Breast epithelium (tissue), 4 donors: ENCODE results near the gene PDE4D. TPM values are rescaled to one million over a fixed set of nuclear protein-coding genes. Genes with fewer than 3 reads are reported as not detected.

Source experiments
- DNase-seq, 2 donors: peaks; one replicate each; pipeline ENCODE4 v3.0.0-alpha.2; 2019; ENCODE audit warnings: low spot score in 2 of 2
- H3K27ac ChIP-seq, 2 donors: fragments of 200-600 bp; sonication (generic) in 1 of 2; one replicate each; pipeline ENCODE4 v1.5.1; 2016 to 2019; ENCODE audit warnings: mild to moderate bottlenecking in 1 of 2
- H3K27me3 ChIP-seq, 2 donors: fragments of 200-600 bp; sonication (generic) in 1 of 2; one replicate each; pipeline versions ENCODE4 v1.5.1 to v1.6.0; 2017 to 2019; ENCODE audit warnings: control low read depth in 1 of 2, mild to moderate bottlenecking in 1 of 2
- H3K36me3 ChIP-seq: fragments of 200-600 bp; one replicate; pipeline ENCODE4 v1.5.1; 2019
- H3K4me1 ChIP-seq, 2 donors: fragments of 200-600 bp; sonication (generic); one replicate each; pipeline ENCODE4 v1.5.1; 2016 to 2019; ENCODE audit warnings: control low read depth in 1 of 2
- H3K4me3 ChIP-seq, 3 donors: fragments of 200-600 bp; sonication (generic); 1 replicate in 2 of 3; 2 replicates in 1 of 3; pipeline ENCODE4 v1.5.1; 2016 to 2019; ENCODE audit warnings: mild to moderate bottlenecking in 3 of 3, moderate library complexity in 2 of 3
- H3K9me3 ChIP-seq, 2 donors: fragments of 200-600 bp; sonication (generic) in 1 of 2; one replicate each; pipeline ENCODE4 v1.5.1; 2016 to 2019; ENCODE audit warnings: control low read depth in 1 of 2
- CTCF ChIP-seq, 3 donors: fragments of 450-650 bp; IDR thresholded peaks; one replicate each; pipeline ENCODE4 v1.5.1; 2016 to 2017; ENCODE audit warnings: antibody characterized with exemption in 3 of 3, mild to moderate bottlenecking in 3 of 3, moderate library complexity in 3 of 3
- POLR2A ChIP-seq: fragments of 450-650 bp; IDR thresholded peaks from one replicate; pipeline ENCODE4 v1.6.1; 2016; ENCODE audit warnings: antibody characterized with exemption, mild to moderate bottlenecking, moderate library complexity
- POLR2AphosphoS5 ChIP-seq, 3 donors: sonication (generic); formaldehyde crosslinking; IDR thresholded peaks; one replicate each; pipeline ENCODE4 v1.6.1; 2017; ENCODE audit warnings: antibody characterized with exemption in 3 of 3
- intact Hi-C: fragments of 100-400 bp; cut with DNase I; formaldehyde crosslinking; loops from one replicate; pipeline ENCODE4 v1.15.1; 2023; ENCODE audit warnings: low total_unique reads
- total RNA-seq, 3 donors: library from RNA; depleted of rRNA; stranded (reverse); fragments of >200 nt; gene quantifications; one replicate each; pipeline ENCODE4 v1.1.0, GENCODE V29; 2016

PDE4D gene
- total RNA-seq, 3 donors from 2014 or later, result 14.4 to 37.4 (median 28.2) TPM

GRCh38 chr5:59535561-59535960 is 358.0 kb downstream of the PDE4D start:
- intact Hi-C loops, result no loop called here
- H3K27ac ChIP-seq, result no peak overlapping the region
- no peaks in the 10 kb centered on the region for H3K4me1 ChIP-seq
- no peaks in the 10 kb centered on the region for H3K9me3 ChIP-seq
- no peaks in the 10 kb centered on the region for H3K27me3 ChIP-seq
- H3K36me3 ChIP-seq, result no peaks in the 10 kb centered on the region
- no peak overlapping the region for H3K4me3 ChIP-seq
- TF ChIP-seq POLR2AphosphoS5 (IDR thresholded peaks at IDR 0.05) (no peak), CTCF (IDR thresholded peaks at IDR 0.05) (no peak), POLR2A (no peak)
- DNase-seq, result no peak

GRCh38 chr5:59533730-59534108 is 359.8 kb downstream of the PDE4D start:
- DNase-seq, result no peak
- Histone ChIP-seq H3K36me3 (no peaks in the 10 kb centered on the region), H3K9me3 (no peaks in the 10 kb centered on the region), H3K27ac (no peak overlapping the region), H3K27me3 (no peaks in the 10 kb centered on the region), H3K4me3 (no peak overlapping the region), H3K4me1 (no peaks in the 10 kb centered on the region)
- intact Hi-C loops, result no loop called here
- no peak for TF ChIP-seq POLR2AphosphoS5 (IDR thresholded peaks at IDR 0.05)
- TF ChIP-seq CTCF (IDR thresholded peaks at IDR 0.05), result no peak
- no peak for TF ChIP-seq POLR2A

- no peak for TF ChIP-seq POLR2A
- TF ChIP-seq CTCF (IDR thresholded peaks at IDR 0.05), result no peak
- TF ChIP-seq POLR2AphosphoS5 (IDR thresholded peaks at IDR 0.05), result no peak
- intact Hi-C loops, result no loop called here
- Histone ChIP-seq H3K9me3 (no peaks in the 10 kb centered on the region), H3K36me3 (no peaks in the 10 kb centered on the region), H3K4me1 (no peaks in the 10 kb centered on the region), H3K4me3 (no peak overlapping the region), H3K27me3 (no peaks in the 10 kb centered on the region), H3K27ac (no peak overlapping the region)
- no peak for DNase-seq
These were observed 360.4 kb downstream of the PDE4D start for GRCh38 chr5:59532979-59533729.

GRCh38 chr5:59529239-59529638 is 364.3 kb downstream of the PDE4D start:
- H3K9me3 ChIP-seq, result no peaks in the 10 kb centered on the region
- intact Hi-C loops, result loop anchor here (5.0 kb wide), 1 partner anchor 627 kb away; no protein-coding TSS in a partner anchor
- H3K4me1 ChIP-seq, result no peaks in the 10 kb centered on the region
- H3K36me3 ChIP-seq, result no peaks in the 10 kb centered on the region
- H3K4me3 ChIP-seq, result no peak overlapping the region
- no peak overlapping the region for H3K27ac ChIP-seq
- no peak for DNase-seq
- TF ChIP-seq POLR2AphosphoS5 (IDR thresholded peaks at IDR 0.05) (no peak), POLR2A (no peak), CTCF (IDR thresholded peaks at IDR 0.05) (no peak)
- H3K27me3 ChIP-seq, result no peaks in the 10 kb centered on the region

GRCh38 chr5:59528202-59528862 is 365.2 kb downstream of the PDE4D start:
- no peak overlapping the region for H3K27ac ChIP-seq
- TF ChIP-seq POLR2A (no peak), CTCF (IDR thresholded peaks at IDR 0.05) (no peak), POLR2AphosphoS5 (IDR thresholded peaks at IDR 0.05) (no peak)
- no peaks in the 10 kb centered on the region for H3K36me3 ChIP-seq
- no peak for DNase-seq
- no peaks in the 10 kb centered on the region for H3K4me1 ChIP-seq
- H3K9me3 ChIP-seq, result no peaks in the 10 kb centered on the region
- intact Hi-C loops, result loop anchor here (5.0 kb wide), 1 partner anchor 626 kb away; no protein-coding TSS in a partner anchor
- H3K4me3 ChIP-seq, result no peak overlapping the region
- H3K27me3 ChIP-seq, result no peaks in the 10 kb centered on the region
